CD4-positive, alpha-beta T cell treated with Interleukin-12 subunit alpha and Interleukin-12 subunit beta, for 1 hour (primary cell): ENCODE data around the gene PFKFB4.
A peak's percentile ranks its signal among the peaks of the same experiment; 100 is the strongest.

Experiments used
- DNase-seq: peaks from one replicate; pipeline ENCODE4 v3.0.0-alpha.2; 2020

Gene PFKFB4

DNA sequence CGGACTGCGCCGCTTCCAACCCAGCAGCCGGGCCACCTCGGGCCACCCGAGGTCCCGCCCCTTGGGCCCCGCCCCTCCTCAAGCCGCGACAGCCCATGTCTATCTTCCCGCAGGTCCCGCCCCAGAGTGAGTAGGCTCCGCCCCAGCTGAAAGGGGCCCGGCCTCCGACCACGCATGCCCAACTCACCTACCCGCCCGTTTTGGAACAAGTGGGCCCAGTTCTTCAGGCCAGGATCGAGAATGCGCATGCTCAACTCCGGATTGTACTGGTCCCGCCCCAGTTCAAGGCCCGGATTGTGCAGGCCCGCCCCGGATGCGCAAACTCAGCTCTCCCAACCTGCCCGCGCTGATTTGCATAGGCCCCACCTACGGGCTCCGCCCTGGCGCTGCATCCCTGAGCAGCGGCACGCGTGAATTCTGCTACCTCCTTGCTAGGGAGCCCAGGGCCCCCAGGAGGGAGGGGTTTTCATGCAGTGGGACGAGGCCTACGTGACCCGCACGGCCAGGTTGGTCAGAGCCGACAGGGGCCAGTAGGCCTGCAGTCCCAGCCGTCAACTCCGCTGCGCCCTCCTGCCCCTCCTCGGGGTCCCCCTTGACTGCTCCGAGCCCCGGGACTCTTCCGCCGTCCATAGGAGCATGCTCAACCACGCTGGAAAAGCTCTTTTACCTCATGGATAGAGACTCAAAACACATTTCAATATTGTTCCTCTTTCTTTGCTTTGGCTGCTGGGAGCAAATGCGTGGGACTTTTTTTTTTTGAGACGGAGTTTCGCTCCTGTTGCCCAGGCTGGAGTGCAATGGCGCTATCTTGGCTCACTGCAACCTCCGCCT lies at the start of gene PFKFB4:
TSS of gene PFKFB4 (minus strand) at position 8 of the 831 bp plus-strand sequence. CDS start 26 bp downstream, outside the sequence.
- peak; percentile 100 for DNase-seq

DNA sequence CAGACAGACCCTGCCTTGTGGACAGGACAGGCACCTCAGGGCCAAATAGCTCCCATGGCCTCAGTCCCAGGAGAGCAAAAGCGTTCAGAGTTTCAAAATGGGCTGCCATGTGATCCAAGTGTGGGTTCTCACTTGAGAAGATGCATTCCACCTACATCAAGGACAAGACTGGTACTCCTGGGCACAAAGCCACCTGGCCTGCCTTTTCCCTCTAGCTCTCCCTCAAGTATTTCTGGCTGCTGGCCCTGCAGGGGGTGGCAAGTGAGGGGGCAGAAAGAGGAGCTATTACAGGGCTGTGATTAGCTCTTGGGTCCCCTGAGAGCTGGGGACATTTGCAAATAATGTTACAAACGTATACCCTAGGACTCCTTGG lies 45.0 kb upstream of the PFKFB4 start:
- no peak for DNase-seq

DNA sequence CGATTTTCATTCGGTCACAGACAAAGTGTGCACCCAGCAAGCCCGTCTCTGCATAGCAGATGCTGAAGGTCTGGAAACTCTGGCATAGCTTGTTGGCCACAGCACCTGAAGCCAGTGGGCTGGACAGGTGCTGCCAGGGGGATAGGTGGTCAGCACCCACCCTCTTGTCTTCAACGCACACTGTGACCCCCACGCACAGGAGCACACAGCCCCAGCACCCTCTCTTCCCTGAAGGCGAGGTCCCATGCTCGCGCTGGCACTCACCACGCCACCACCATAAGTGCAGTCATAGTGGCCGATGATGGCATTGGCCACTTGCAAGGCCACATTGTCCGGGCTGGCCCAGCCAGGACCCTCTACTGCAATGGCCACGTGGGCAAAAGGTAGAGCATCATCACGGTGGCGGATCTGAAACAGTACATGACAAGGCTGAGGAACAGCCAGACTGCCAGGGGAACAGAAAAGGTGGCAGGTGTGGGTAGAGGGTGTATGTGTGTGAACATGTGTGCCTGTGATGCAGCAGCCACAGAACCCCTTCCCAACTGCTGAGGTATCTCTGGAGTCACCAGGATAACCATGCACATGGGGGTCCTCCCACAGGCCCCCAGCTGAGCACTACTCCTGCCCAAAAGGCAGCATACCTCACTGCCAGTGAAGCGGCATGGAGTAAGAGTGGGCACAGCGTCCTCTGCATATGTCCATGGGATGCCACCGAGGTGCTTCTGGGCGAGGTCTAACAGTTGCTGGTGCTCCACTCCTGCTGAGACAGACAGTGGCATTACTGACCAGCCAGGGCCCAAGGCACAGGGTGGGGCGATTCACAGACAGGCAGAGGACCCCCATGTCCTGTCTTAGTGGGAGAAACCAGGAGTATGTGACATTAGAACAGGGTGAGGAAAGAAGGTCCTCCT lies 44.4 kb upstream of the PFKFB4 start:
- DNase-seq = no peak

DNA sequence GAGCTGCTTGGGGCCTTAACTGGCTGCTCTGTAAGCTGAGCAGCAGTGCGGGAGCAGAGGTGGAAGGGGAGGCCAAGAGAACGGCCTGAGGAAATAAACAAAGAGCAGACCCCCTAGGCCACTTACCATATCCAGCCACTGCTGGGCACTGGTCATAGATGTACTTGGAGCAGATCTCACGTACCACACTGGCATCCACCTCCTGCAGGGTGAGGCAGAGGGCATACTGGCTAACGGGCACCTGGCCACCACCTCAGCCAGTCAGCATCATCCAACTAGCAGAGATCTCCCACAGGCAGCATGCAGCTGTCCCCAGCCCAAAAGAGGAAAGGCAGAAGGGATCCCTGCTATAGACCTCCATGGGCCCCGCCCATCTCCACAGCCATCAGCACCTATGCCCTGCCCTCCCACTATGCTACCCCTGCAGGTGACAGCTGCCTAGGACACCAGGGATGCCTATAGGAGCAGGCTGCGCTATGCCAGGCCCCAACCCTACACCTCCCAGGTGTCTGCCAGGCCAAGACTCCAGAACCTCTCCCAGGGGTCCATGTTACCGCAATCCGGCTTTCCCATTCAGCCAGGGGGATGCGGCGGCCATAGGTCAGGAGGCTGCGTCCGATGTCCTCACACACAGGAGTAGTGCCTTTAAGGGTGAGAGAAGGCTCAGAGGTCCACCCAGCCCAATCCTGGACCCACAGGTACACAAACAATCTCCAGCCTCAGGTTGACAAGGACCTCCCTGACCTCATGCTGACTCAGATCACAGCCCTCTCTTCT lies 43.1 kb upstream of the PFKFB4 start:
- DNase-seq = no peak

DNA sequence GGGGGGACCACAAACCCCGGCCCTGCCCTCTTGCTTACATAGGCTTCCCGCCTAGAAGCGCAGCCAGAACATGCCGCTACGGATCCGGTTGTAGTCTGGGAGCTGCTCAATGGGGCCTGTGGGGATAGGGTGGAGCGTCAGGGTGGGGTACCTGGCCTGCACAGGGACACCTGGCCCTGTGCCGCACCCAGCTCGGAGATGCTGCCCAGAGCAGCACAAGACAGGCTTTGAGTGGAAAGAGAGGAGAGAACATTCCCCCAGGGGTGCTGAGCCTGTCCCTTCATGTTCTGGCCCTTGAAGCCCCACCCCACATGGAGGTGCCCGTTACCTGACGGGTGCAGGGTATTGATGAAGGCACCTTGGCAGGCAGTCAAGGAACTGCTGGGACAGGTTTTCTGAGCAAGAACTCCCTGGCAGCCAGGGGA lies 42.5 kb upstream of the PFKFB4 start:
- no peak for DNase-seq

DNA sequence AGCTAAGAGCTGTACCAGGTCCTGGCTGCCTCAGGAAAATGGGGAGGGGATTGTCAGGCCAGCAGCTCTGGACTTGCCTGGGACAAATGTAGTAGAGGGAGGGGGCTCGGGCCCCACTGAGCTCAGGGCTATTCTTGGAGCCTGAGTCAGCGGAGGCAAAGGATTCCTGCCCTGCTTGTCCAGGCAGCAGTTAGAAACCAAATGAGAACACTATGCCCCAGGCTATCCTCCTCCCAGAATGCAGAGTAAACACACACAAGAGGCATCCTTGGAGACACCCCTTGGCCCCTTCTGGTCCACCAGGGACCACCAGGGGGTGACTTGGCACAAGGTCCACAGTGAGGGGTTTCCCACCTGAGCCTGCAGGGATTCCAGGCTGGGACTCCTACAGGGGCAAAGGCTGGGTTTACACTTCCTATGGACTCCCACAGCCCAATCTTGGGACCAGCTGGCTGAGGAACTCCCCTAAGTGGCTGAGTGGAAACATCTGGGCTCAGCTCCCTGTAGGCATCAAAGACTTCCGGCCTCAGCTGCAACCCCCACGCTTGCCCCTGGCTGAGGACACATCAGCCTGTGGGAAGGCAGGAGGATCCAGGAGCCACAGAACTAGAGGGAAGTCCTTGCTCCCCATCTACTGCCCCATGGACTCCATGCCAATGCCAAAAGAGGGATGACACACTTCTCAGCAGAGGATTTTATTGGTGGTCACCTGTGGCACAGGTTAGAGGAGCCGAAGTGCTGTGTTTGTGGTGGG lies 41.9 kb upstream of the PFKFB4 start:
- no peak for DNase-seq

DNA sequence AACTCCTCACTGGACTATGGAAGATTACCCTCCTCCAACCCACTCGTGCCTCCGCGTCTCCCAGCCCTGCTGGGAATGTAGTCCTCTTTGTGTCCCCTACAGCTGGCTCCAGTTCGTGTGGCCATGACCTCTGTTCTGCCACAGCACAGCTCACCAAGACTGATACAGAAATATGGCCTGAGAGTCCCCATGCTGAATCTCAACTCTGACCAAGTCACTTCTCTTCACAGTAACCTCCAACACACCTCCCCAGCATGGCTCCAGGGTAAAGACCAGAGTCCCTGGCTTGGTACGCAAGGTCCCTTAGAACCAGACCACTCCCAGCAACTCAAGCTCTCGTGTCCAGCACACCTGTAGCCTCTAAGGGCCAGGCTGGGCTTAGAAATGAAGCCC lies 40.8 kb upstream of the PFKFB4 start:
- DNase-seq = no peak

DNA sequence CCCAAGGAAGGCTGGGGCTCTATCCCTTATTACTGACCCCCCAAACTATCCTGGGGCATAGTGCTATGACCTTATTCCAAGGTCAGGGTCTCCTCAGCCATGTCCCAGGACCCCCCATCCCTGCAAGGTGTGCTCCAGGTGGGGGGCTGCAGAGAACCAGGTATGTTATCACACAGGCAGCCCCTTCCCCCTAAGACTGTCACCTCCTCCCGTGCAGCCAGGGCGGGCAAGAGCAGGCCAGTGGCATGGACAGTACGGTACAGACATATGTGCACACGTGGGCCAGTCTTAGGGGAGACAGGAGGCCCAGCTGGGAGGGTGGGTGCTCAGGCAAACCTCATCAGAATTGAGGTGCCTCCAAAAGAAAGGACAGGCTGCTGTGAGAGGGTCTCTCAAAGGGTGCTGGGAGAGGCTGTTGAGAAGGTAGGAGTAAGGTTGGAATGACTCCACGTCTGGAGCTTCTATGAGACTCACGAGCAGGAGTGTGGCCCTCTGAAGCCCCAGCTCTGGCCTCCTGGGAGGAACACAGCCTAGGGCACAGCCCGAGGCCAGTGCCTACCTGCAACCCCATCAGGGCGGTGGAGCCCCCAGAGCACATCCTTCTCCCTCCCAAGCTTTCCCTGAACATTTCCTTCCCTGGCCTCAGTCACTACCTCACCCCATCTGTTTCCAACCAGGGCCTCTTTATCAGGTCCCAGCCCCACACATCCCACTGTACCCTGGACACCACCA lies 40.2 kb upstream of the PFKFB4 start:
- no peak for DNase-seq

DNA sequence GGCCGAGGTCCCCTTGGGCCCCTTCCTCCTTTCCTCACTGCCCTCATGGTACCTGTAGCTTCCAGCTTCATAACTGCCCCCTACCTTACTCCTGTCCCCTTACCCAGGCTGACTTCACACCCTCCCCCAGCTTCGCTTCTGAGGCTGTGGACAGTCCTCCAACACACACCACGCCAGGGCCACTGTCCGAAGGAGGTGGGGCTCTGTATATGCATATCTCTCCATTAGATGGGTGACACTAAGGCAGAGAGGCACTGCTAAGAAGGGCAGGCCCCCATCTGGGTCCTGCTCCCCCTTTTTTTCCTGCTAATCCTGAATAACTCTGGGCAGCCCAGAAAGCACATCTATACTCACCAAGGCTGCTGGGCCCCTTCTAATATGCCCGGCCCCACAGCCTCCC lies 39.6 kb upstream of the PFKFB4 start:
- DNase-seq = no peak

DNA sequence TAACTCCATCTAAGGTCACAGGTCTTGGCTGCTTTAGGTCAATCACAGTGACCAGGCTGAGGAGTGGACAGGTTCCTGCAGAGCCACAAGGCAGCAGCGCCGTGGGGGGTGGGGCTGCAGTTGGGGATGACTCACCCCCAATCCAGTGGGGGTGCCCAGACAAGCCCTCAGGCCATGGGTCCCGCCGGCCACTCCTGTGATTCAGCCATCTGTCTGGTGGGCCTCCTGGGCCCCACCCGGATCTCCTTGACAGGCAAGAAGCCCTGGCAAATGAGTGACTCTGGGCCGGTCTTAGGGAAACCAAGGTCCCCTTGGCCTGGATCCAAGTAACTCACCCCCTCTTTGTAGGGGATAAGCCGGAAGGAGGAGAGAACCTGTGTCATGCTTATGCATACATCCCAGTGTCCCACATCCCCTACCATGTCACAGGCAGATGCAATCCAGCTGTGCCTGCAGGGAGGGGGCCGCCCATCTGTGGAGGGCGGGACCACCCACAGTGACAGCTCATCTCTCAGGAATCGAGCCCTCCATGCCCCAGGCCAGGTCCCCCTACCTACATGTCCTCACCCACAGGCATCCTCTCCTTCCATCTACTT lies 39.0 kb upstream of the PFKFB4 start:
- DNase-seq = no peak

DNA sequence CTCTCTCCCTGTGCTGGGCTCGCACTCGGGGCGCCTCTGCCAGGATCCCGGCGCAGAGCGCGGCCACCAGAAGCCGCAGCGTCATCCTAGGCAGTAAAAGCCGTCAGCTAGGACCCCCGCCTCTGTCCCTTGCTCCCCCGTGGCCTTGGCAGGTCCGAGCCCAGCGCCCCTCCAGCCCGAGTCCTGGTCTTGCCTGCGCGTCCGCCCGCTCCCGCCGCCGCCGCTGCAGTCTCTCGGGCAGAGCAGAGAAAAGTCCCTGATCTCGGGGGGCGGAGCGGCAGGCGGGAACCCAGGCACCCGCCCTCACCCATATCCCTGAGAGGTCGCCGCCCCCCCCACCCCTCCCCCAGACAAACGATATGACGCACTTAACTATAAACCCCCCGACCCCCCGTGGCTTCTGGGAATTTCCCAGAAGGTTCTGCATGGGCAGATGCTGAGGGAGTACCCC lies 38.5 kb upstream of the PFKFB4 start, which contains the start of gene COL7A1:
TSS of gene COL7A1 (minus strand) at position 255 of the 451 bp plus-strand sequence. CDS start at position 85, 170 bp downstream.
- no peak for DNase-seq

DNA sequence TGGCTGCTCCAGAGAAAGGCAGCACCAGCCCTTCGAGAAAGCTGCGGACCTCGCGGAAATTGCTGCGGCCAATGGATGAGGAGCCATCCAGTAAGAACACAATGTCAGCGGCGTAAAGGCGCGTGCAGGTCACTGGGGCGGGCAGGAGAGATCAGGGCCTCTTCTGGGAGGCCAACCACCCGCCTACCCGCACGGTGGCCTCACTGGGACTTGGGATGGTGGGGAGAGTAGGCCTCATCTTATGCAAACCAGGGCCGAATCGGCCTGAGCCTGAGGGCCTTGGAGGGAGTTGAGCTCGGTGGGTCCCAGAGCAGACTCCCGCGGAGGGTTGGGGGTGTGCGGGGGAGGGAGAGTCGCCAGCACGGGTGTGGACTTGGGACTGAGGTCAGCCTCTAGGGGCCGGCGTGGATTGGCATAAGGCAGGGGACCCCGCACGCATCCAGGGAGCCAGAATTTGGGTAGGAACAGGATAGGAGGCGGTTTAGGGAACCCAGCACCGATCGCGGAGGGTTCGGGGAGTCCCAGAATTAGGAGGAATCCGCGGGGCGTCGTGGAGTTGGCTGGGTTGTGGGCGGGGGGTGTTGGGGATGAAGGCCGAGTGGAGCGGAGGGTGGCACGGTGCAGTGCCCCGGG lies 37.9 kb upstream of the PFKFB4 start:
- DNase-seq = no peak

DNA sequence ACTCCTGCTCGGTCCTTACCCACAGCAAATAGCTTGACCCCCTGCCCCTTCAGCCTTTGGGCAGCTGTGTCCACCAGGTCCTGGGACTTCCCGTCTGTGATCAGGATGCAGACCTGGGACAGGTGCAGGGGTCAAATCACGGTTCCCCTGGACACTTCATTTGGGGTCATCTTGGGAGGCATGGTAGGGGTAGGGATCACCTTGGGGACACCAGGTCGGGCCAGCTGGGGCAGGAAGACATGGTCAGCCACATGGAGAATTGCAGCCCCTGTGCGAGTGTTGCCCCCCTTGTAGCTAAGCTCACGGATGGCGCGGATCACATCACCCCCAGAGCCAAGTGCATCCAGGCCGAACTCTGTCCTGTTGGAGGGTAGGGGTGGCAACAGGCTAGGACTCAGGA lies 36.7 kb upstream of the PFKFB4 start:
- no peak for DNase-seq

DNA sequence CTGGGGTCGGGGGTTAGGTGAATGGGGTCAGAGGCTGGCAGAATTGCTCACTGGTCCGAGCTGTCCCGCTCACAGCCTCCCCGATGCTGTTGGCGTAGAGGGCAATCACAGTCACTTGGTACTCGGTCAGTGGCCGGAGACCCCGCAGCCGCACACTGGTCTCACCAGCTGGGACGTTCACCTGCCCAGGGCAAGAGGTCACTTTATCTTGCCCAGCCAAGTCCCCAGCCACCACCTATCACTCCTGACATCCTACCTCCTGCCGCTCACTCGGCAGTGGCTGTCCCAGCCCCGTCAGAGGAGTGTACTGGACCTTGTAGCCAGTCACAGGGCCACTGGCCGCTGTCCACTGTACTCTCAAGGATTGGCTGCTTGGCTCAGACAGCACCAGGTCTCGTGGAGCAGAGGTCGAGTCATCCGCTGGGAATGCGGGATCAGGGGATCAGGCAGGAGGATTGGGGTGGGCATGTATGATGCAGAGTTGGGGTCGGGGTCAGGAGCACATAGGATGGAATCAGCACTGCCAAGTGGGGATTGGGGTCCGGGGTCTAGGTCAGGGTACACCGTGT lies 36.0 kb upstream of the PFKFB4 start:
- no peak for DNase-seq

DNA sequence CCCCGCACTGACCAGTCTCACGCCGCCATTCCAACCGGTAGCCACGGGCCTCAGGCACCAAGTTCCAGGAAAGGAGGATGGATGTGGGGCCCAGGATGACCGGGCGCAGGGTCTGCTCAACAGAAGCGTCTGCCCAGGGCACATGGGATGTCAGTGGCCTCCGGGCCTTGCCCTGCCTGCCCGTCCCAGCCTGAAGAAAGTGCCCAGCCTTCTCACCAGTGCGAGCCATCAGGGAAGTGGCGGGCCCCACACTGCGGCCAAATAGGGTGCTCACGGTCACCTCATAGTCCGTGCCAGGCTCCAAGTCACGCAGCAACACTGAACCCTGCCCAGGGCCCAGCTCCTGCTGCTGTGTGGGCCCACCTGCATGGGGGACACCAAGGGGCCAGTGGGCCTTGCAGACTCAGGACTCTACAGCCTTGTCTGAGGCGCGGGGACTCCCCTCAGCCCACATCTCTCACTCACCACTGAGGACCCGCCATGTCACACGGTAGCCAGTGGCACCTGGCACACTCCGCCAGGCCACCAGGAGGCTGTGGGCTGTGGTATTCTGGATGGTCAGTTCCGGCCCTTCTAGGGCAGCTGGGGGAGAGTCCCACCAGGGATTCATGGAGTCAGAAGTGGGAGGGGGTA lies 35.4 kb upstream of the PFKFB4 start:
- DNase-seq = no peak

DNA sequence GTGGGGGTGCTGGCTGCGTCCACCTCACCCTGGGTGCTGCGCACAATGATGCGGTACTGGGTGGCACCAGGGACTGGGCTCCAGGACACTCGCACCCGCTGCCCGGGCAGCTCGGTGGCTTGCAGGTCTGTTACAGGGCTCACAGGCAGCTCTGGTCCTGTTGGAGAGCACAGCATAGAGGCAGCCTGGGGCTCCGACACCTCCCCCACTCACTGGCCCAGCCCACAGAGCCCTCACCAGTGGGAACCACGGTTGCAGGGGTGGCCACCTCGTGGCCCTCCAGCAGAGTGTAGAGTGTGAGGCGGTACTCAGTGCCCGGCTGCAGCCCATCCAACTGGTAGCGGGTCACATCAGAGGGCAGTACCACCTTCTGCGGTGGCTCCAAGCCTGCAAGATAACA lies 34.8 kb upstream of the PFKFB4 start:
- no peak for DNase-seq

DNA sequence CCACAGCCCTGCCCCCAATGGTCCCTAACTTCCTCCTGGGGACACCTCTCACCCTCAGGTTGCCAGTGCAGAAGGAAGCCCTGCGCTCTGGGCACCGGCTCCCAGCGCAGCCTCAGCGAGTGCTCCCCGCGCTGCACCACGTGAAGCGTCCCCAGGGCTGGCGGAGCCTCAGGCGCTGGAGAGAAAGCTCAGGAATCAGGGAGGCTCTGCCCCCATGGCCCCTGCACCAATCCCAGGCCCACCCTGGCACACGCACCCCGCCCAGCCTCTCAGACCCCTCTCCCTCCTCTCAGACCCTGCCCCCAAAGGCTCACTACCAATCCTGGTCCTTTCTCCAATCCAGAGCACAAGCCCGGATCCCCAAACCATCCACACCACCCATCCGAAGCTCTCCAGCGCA lies 31.6 kb upstream of the PFKFB4 start:
- no peak for DNase-seq

DNA sequence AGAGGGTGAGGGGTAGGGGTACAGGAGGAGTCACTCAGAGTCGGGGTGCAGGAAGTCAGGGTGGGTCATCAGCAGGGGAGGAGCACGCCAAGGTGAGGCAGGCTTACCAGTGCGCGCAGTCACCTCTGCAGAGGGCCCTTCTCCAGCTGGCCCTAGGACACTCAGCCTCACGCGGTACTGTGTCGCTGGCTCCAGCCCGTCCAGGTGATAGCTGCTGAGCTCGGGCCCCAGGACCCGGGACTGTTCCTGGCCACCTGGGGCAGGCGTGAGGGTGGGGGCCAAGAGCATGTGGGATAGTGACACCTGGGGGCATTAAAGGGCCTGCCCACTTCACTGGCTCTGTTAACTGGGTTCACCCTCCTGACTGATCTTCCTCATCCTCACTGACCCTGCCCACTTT lies 31.1 kb upstream of the PFKFB4 start:
- DNase-seq = no peak

DNA sequence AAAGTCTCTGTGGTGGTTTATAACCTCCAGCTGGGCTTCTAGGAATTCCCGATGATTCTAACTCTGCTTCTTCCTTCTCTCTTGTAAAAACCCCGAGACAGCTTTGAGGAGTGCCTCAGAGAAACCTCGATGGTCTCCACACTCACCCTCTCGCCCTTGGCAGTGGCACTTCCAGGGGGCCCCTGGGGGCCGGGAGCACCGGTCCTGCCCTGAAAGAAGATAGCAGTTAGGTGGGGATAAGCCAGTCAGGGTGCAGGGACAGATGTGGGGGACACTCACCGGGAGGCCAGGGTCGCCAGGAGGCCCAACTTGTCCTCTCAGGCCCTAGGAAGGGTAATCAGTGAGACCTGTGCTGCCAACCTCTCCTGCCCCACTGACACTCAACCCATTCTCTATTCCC lies 28.8 kb upstream of the PFKFB4 start:
- DNase-seq = no peak

DNA sequence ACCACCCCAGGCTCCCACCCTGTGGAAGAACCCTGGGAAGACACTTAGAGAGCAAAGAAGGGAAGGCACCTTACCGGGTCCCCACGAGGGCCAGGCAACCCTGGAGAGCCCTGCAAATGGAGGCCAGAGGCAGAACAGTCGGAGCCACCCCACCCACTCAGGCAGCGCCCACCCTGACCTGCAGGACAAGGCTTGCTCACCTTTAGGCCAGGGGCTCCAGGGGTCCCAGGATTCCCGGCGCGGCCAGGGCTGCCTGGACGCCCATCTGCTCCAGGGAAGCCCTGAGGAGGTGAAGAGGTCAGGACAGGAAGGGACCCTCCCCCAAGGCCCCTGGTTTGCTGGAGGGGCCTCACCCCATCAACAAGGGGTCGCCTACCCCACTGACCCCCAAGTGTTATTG lies 28.2 kb upstream of the PFKFB4 start:
- DNase-seq = no peak
